NCI-H446 (cell line): Measurements from ENCODE around the gene LDHD.

ENCODE experiments used
- DNase-seq, 2 experiments: peaks; one replicate each; lab custom pipeline; 2025; lab: John Stamatoyannopoulos, UW

The LDHD gene

DNA sequence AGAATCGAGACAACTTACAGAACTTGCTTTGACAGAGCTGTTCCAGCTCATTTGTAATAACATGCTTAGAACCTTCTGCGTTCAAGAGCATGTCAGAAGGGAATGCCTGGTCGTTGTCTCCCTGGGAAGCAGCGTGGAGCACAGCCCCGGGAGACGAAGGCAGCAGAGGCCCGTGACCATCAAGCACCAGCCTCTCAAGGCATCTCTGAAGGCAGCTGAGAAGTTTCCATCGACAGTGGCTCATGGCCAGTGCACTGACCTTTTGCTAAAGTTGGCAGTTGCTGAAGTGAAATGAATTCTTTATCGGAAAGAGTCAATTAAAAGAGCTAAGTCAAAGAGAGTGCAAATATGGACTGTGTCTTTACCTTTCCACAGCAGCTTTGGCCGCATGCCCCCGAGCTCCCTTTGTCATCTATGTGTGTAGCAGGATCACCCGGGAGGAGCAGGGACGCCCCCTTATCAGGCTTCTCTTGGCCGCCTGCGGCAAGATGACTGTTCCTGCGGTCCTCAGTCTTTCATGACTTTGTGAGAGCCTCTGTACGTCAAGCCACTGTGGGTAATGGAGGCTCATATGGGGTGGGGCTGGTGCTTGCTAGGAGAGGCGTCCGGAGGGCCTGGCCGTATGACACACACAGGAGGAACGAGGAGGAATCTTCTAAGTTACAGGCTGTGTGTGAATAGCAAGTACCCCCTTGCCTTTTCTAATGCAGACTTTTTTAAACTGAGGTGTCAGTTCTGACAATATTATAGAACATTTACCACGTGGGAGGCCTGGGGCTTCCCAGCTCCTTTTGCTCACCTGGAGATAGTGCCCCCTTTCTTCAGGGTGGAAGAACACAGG is 54.2 kb downstream of the LDHD start:
- DNase-seq, result no peak
